Activated CD8-positive, alpha-beta memory T cell treated with anti-CD3 and anti-CD28 coated beads for 24 hours (primary cell): Measurements from ENCODE around the gene OR51B4.
"Not testable (repeated sequence)": the region's sequence is repeated elsewhere in the genome, so short reads cannot be mapped to it uniquely, and the experiment has no call there.

Source experiments
- DNase-seq: peaks from one replicate; pipeline ENCODE4 v3.0.0-alpha.2; 2020

OR51B4 gene, protein sequence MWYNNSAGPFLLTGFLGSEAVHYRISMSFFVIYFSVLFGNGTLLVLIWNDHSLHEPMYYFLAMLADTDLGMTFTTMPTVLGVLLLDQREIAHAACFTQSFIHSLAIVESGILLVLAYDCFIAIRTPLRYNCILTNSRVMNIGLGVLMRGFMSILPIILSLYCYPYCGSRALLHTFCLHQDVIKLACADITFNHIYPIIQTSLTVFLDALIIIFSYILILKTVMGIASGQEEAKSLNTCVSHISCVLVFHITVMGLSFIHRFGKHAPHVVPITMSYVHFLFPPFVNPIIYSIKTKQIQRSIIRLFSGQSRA

DNA sequence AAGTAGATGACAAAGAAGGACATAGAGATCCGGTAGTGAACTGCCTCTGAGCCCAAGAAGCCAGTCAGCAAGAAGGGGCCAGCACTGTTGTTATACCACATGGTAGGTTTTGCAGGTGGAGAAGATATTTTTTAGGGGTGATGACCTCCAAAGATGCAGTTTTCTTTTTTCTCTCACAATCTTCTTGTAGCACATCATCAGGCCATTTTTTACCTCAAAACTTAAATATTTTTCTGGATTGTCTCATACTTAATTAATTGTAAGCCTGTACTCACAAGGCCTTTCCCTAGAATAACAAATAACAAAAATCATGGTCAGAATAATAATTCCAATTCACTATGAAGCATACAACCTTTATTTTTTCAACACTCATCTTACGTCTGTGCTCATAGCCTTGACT is at the start of gene OR51B4:
Gene OR51B4 (minus strand): TSS at position 101 of the 400 bp plus-strand sequence. CDS start 0 bp downstream, at position 101.
- no peak for DNase-seq

DNA sequence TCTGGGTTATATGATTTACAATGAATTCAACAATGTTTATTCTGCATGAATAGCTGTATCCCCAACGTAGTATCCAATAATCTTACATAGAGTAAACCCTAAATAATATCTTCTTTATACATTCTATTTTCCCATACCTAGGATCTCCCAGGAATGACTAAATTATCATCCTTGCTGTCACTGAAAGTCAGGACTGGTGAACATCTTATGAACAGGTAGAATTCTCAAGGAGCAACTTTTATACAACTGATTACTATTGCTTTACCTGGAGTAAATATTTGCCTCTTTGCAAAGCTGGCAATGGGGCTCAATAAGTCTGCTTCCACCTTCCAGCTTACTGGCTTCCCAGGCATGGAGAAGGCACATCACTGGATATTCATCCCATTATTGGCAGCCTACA is 49.5 kb upstream of the OR51B4 start, which contains the start of gene OR51B6:
Gene OR51B6 (plus strand): TSS at position 301 of the 400 bp plus-strand sequence. CDS start 0 bp downstream, at position 301.
- DNase-seq: no peak

DNA sequence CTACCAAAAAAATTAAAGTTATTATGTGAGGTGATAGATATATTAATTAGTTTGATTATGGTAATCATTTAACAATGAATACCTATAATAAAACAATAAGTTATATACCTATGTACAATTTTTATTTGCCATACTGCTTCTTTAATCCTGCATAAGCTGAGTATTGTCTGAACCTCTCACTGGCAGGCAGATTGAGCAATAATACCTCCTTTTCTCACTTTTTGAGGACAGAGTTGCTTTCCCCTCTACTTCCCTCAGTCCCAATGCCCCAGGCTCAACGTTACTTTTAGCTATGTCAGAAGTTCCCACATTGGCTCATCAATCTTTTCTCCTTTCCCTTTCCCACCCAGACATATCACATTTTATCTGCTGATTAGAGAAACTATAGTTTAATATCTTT is 47.8 kb upstream of the OR51B4 start:
- DNase-seq: no peak

DNA sequence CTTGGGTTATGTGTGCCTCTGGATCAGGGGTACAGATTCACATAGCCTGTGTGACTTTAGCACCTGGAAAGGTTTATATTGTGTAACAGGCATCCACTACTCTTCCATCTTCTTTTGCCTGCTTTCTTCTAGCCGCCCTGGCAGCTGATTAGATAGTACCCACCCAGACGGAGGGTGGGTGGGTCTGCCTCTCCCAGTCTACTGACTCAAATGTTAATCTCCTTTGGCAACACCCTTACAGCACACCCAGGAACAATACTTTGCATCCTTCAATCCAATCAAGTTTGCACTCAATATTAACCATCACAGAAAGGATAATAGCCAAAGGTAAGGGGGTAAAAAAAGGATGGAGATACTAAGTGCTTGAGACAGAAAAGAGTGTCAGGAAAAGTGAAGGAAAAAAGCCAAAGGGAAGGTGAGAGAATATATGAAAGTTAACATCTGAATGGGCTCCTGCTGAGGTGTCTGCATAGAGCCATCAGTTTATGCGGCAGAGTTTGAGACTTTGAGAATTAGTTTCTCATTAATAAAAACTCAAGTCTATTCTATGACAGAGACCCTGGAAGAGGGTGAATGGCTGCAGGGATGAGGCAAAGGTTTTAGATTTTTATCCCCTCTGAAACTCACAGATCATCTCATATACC is 46.9 kb upstream of the OR51B4 start:
- DNase-seq: no peak

DNA sequence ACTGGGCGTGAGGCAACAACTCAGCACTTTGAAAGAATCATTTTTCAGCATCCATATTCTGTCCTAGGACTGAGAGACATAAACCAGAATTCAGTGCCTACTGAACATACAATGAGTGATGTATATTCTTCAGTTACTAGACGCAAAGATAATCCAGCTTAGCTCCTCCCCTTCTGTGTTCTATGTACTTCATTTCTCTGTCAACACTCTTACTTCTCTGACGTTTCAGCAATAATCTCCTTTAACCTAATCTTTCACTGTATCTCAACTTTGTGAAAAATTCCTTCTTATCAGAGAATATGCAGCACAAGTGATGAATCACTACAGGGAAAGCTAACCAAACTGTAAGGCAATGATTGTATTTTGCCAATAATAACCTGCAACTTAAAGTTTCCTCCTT is 44.1 kb upstream of the OR51B4 start:
- no peak for DNase-seq

DNA sequence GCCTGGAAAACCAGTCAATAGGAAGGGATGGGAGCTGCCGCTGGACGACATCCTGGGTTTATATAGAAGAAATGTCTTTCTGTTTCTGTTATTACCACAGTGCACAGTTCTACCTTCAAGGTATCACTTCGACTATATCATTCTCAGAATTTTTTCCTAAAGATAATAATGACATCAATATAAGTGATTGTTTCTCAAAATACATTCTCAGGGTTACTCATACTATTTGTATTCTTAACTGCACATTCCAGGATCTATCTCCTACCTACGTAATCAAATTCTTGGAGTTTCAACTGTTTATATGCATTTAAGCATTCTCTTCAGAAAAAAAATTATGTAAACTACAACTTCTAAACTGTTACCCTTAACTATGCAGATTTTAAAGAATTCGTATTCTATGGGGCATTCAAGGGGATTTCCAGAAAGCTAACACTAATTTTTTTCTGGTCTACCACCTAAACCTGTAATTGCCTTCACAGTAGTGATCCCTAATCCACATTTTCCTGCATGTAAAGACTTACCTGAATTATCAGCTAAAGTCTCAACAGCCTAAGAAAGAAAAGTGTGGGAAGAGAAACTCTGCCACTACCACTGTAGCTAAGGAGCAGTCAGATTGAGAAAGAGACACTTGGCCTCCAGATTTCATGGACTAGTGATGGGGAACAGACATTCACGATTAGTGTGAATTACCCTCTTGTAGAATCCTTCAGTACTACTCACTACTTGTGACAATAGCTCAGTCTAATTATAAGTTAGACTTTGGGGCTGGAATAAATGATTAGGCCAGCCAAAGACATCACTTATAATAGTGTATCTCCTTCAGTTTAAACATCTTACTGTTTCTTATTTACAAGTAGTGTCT is 42.0 kb upstream of the OR51B4 start, which contains the start of gene OR51B5:
Gene OR51B5 (minus strand): TSS at position 51 of the 862 bp plus-strand sequence. CDS start 0 bp downstream, at position 51.
- no peak for DNase-seq

DNA sequence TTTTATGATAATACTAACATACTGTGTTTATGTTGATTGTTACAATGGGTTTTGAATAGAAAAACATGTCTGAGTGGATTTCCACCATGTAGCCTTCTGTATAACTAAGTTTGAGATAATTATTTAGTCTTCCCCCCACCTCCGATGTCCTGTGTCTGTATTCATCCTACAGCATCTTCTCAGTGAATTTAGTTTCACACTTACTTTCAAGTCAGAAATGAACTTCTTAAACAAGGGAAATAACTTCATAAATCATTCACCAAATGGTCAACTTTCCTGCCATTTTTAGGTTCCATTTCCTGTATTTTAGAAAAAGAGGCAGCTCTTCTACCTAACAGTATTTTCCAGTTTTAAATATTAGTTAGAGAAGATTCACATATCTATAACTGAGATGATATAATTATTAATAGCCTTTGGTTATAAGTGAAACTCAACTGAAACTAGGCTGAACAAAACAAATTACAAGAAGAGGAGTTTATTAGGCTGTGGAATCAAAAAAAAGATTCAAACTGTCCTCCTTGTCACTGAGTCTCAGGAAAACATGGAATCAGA is 38.1 kb upstream of the OR51B4 start:
- no peak for DNase-seq

DNA sequence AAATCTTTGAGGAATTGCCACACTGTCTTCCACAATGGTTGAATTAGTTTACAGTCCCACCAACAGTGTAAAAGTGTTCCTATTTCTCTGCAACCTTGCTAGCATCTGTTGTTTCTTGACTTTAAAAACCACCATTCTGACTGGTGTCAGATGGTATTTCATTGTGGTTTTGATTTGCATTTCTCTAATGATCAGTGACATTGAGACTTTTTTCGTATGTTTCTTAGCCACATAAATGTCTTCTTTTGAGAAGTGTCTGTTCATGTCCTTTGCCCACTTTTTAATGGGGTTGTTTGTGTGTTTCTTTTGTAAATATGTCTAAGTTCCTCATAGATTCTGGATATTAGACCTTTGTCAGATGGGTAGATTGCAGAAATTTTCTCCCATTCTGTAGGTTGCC is 35.5 kb upstream of the OR51B4 start:
- not testable (repeated sequence) for DNase-seq

DNA sequence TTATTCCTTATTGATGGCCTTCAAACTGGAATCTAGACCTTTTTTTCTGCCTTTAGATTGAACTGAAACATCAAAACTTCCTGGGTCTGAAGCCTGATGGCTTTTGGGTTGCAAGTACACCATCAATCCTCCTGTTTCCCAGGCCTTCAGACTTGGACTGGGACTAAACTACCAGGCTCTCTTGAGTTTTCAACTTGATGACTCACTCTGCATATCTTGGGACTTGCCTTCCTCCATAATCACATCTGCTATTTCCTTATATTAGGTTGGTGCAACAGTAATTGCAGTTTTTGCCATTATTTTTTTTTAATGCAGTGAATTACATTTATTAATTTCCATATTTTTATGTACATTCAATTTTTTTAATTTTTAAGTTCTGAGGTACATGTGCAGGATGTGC is 34.6 kb upstream of the OR51B4 start:
- no peak for DNase-seq

DNA sequence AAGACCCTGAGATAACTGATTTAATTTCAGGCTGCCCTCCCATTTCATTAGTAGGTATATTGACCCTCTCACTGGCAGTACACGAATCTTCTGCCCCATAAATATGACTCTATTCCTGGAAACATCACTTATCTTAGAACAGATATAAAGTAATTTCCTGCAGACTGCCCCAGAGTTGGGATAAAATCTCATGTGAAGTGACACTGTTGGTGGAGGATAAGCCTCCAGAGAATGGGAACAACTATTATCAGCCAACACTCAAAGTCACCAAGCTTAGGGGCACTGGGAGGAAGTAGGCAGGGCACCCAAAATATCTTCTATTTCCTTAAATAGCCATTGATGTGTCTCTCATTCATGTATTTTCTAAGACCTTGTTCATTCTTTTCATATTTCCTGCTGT is 33.4 kb upstream of the OR51B4 start:
- DNase-seq: no peak

DNA sequence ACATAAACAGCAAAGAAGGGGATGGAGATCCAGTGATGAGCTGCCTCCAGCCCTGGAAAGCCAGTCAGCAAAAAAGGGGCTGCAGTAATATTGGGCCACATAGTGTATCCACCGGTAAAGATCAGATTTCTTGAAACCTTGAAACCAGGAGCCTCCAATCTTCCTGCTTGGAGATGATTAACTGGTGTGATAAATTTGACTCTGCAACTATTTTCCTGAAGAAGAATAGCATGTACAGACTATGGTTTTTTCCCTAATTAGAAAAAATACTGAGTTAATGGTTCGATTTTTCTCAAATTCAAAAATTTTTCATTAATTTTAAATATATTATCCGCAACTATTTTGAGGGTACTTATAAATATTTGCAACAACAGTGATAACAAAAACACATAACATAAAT is 22.5 kb upstream of the OR51B4 start, which contains the start of gene OR51B2:
Gene OR51B2 (minus strand): TSS at position 101 of the 400 bp plus-strand sequence. CDS start 0 bp downstream, at position 101.
- DNase-seq: no peak

DNA sequence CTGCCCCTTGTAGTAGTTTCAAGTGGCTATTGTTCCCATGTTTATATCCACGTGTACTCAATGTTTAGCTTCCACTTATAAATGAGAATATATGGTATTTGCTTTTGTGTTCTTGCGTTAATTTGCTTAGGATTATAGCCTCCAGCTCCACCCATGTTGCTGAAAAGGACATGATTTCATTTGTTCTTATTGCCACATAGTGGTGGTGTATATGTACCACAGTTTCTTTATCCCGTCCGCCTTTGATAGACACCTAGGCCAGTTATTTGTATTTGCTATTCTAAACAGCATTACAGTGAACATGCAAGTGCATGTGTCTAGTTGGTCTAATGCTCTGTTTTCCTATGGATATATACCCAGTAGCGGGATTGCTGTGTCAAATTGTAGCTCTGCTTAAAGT is 15.5 kb upstream of the OR51B4 start:
- no peak for DNase-seq

DNA sequence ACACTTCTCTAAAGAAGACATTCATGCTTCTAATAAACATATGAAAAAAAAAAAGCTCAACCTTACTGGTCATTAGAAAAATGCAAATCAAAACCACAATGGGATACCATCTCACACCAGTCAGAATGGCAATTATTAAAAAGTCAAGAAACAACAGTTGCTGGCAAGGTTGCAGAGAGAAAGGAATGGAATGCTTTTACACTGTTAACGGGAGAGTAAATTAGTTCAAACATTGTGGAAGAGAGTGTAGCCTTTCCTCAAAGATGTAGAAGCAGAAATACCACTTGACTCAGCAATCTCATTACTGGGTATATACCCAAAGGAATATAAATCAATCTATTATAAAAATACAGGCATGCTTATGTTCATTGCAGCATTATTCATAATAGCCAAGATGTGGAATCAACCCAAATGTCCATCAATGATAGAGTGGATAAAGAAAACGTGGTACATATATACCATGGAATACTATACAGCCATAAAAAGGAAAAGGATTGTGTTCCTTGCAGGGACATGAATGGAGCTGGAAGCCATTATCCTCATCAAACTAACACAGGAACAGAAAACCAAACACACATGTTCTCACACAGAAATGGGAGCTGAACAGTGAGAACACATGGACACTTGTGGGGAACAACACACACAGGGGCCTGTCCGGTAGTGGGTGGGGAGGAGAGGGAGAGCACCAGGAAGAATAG is 11.7 kb upstream of the OR51B4 start:
- DNase-seq: not testable (repeated sequence)

DNA sequence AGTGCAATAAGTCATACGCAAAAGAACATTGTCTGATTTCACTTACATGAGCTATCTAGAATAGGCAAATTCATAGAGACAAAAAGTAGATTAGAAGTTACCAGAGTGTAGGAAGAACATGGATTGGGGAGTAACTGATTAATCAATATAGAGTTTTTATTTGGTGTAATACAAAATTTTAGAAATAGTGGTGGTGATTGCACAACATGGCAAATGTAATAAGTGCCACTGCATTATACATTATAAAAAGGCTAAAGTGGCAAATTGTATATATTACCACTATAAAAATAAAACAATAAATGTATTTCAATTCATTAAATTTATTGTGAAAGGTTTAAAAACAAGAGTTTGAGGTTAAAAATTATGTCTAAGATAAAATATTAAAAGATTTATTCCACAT is 8.7 kb upstream of the OR51B4 start:
- no peak for DNase-seq

DNA sequence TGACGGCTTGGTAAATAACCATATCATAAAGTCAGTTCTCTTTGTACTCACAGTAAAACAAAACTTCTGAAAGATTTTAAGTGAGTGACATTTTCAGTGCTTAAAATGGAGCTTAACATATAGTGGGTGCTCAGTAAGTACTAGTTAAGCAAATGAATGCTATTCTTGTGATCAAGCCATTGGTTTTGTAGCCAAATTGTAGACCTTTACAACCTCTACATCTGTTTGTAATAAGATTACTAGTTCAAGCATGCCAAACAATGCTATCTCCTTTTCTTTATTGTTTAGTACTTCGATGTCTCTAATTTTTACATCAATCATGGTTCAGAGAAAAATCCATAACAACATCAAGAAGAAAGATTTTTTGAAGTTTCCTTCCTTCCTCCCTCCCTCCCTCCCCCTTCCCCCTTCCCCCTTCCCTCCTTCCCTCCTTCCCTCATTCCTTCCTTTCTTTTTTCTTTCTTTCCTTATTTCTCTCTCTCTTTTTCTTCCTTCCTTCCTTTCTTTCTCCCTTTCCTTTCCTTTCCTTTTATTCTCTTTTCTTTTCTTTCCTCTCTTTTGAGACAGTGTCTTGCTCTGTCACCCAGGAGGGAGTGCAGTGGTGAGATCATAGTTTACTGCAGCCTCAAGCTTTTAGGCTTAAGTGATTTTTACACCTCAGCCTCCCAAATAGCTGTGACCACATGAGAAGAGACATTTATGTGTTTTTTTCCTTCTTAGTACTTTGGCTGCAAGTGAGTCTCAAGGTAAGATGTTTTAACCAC is 5.7 kb upstream of the OR51B4 start:
- DNase-seq: no peak

DNA sequence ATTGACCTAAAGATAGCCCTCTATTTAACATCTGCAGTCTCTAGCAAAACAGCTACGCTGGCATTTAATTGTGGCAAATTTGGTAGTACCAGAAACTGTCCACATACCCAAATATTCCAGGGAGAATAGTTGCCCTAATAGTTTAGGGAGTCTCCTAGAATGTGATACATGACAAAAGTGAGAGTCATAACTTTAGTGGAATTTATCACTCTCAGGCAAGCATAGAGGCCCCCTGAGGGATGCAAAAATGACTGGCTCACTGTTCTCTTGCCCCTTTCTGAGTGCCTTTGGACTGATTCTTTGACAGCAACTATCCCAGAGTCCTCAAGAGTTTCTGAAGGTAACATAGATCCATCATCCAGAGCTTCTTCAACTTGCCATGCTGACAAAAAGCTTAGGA is 2.3 kb upstream of the OR51B4 start:
- no peak for DNase-seq

DNA sequence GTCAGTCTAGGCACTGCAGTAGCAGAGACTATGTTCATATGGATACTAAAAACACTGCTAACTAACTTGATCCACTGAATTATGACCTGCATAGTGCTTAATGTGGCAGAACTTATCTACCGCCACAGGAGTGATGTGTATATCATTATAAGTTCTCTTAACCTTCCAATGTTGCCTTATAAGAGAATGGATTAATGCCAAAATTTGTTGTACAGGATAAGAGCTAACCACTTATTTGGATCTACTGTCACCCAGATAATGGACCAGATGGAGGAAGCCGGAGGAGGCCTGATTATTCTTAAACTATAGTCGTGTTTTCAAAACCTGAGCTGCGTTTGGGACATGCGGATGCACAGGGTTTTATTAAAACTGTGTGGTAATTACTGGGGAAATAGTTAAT is 1.9 kb upstream of the OR51B4 start:
- no peak for DNase-seq

DNA sequence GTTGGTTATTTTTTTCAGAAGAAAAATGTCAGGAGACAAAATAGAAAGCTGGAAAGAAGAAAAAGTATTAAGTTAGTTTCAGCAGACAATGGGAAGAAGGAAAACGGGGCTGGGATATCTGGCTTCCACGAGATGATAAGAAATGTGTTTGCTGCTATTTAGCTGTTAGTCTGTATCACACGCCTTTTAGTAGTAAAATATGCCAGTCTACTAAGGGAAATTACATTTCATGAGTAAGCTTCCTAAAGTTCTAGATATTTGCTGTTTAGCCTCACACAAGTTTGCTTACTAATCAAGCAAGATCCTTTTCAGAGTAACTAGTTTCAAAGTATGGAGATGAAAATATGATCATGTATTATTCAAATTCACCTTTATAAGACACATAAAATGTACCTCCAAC is 1.5 kb downstream of the OR51B4 start:
- DNase-seq: no peak

DNA sequence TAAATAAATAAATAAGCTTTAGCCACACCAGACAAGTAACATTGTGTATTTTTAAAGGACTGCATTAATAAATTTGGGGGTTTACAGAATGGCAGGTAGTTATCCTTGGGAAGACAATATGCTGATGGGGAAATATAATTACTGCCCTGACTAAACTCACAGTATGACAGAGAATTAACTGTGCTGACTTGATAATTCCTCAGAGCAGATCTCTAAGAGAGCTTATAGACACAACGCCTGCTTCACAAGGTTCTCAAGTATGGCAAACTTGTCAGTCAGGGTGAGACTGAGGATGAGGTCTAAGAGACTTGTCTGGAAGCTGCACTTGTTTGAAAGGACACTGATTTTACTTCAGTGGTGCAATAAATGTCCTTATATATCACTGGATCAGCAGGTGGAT is 3.3 kb downstream of the OR51B4 start:
- no peak for DNase-seq

DNA sequence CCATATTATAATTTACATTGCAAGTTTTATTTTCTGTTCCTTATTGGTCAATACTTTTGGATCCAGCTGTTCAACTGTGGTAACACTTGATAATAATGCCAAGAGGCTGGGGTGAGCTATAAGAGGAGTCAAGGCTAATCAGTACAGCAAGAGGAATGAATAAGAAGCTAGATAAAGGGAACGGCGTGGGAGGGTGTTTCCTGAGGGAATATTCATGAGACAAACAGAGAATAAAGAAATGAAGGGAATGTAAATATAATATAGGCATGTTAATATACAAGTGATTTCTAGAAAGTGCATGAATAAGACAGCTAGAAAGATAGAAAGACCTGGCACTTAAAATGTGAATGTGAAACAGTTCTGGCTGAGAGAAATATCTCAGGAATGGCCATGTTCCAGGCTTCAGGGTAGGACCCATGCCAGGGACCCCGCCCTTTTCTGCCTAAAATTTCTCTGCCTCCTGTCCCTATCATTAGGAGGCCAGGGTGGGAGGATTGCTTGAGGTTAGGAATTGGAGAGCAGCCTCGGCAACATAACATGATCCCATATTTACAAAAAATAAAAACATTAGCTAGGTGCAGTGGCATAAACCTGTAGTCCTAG is 3.9 kb downstream of the OR51B4 start:
- DNase-seq: no peak

DNA sequence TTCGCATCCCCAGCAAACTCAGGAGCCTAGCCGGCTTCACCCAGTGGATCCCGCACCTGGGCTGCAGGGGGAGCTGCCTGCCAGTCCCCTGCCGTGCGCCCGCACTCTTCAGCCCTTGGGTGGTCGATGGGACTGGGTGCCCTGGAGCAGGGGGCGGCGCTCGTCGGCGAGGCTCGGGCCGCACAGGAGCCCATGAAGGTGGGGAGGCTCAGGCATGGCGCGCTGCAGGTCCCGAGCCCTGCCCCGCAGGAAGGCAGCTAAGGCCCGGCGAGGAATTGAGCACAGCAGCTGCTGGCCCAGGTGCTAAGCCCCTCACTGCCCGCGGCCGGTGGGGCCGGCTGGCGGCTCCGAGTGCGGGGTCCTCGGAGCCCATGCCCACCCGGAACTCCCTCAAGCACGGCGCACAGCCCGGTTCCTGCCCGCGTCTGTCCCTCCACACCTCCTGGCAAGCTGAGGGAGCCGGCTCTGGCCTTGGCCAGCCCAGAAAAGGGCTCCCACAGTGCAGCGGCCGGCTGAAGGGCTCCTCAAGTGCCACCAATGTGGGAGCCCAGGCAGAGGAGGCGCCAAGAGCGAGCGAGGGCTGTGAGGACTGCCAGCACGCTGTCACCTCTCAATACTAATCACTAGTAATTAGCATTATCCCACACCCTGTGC is 7.3 kb downstream of the OR51B4 start:
- not testable (repeated sequence) for DNase-seq
